ENCODE results near the gene SPDEF. TPM values are rescaled to one million over a fixed set of nuclear protein-coding genes. Genes with fewer than 3 reads are reported as not detected.

The SPDEF gene
- total and polyA plus RNA-seq, 4 donors = 0.17 to 0.36 (median 0.21) TPM

DNA sequence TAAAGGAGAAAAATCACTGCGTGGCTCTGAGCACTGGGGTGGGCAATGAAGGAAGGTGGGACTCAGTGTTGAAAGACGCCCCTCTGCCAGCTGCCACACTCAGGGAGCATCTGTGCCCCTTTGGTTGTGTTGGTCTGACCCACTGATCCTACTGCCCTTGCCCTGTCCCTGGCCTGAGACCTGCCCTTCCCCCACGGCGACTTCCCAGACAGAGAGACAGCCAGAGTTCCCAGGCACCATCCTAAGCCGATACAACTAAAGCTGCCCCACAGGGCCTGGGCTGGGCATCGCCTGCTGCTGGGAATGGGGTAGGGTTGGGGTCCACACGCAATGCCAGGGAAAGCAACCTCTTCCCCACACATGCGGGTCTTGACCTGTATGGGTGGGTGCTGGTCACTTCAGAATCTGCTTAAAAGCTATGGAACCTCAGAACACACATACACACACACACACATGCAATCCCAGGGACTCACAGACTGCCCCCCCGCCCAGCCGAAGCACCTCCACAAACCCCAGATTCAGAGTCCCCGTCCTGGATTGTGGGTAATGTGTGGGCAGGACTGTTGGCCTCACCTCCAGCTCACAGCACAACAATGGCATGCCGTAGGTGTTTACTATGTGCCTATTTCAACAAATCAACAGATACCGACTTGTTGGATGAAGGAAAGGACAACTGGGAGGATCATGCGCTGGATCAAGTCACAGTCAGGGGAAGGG is 10.9 kb upstream of the SPDEF start:
- Histone ChIP-seq H3K4me1 (ENCODE audit: control insufficient read depth, insufficient read depth, low read length) (no peaks in the 10 kb centered on the region), H3K4me3 (ENCODE audit: low read depth, low read length) (no peak overlapping the region), H3K36me3 (ENCODE audit: control insufficient read depth, insufficient read depth, low read length) (no peaks in the 10 kb centered on the region), H3K27me3 (ENCODE audit: control insufficient read depth, insufficient read depth, low read length) (no peaks in the 10 kb centered on the region), H3K27ac (ENCODE audit: low read depth, low read length) (no peak overlapping the region), H3K9me3 (ENCODE audit: control insufficient read depth, insufficient read depth, low read length) (no peaks in the 10 kb centered on the region)
- WGBS (ENCODE audit: insufficient coverage) = 82% methylated on average over 3 of the region's 14 CpGs
- no peak for DNase-seq (ENCODE audit: low read depth in 4 of 6, low spot score in 6 of 6)

DNA sequence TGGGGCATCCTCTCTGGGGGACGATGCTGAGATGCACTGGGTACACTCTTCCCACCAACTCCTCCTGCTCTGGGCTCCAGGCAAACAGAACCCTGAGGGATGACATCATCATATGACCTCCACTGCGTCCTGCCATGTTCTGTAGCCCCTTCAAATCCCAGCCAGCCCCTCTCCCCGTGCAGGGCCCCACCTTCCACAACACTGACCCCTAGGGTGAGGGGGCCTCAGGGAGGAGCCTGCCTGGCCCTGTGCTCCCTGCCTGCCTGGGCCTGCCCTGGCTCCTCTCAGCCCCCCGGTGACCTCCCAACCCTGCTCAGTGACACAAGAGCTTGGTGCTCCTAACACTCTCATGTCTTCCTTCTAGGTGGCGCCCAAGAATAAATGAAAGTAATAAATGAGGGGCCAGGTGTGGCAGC is 9.6 kb upstream of the SPDEF start:
- no peak for DNase-seq (ENCODE audit: low read depth in 4 of 6, low spot score in 6 of 6)
- Histone ChIP-seq H3K27ac (ENCODE audit: low read depth, low read length) (no peak overlapping the region), H3K9me3 (ENCODE audit: control insufficient read depth, insufficient read depth, low read length) (no peaks in the 10 kb centered on the region), H3K4me1 (ENCODE audit: control insufficient read depth, insufficient read depth, low read length) (peaks cover 3% of the 10 kb centered on the region), H3K36me3 (ENCODE audit: control insufficient read depth, insufficient read depth, low read length) (no peaks in the 10 kb centered on the region), H3K4me3 (ENCODE audit: low read depth, low read length) (no peak overlapping the region), H3K27me3 (ENCODE audit: control insufficient read depth, insufficient read depth, low read length) (no peaks in the 10 kb centered on the region)
- 11% methylated on average over 3 of the region's 5 CpGs for WGBS (ENCODE audit: insufficient coverage)

DNA sequence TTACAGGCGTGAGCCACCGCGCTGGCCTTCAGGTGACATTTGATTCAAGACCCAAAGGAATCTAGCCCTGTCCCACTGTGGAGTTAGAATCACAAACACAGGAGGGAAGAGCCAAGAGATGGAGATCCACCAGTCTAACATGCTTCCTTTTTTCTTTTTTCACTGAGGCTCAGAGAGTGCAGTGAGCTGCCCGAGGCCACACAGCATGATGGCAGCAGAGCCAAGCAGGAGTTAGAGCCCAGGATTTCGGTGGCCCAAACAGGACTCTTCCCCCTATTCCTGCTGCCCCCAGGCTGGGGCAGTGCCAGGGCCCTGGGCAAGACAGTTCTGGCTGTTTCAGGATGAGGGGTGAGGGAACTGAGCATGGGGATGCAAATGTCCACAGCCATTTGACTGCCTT is 8.1 kb upstream of the SPDEF start:
- Histone ChIP-seq H3K27me3 (ENCODE audit: control insufficient read depth, insufficient read depth, low read length) (no peaks in the 10 kb centered on the region), H3K9me3 (ENCODE audit: control insufficient read depth, insufficient read depth, low read length) (no peaks in the 10 kb centered on the region), H3K4me1 (ENCODE audit: control insufficient read depth, insufficient read depth, low read length) (peaks cover 8% of the 10 kb centered on the region), H3K27ac (ENCODE audit: low read depth, low read length) (no peak overlapping the region), H3K4me3 (ENCODE audit: low read depth, low read length) (no peak overlapping the region), H3K36me3 (ENCODE audit: control insufficient read depth, insufficient read depth, low read length) (no peaks in the 10 kb centered on the region)
- no peak for DNase-seq (ENCODE audit: low read depth in 4 of 6, low spot score in 6 of 6)
- 89% methylated on average over 4 of the region's 5 CpGs for whole genome bisulfite sequencing (ENCODE audit: insufficient coverage)

DNA sequence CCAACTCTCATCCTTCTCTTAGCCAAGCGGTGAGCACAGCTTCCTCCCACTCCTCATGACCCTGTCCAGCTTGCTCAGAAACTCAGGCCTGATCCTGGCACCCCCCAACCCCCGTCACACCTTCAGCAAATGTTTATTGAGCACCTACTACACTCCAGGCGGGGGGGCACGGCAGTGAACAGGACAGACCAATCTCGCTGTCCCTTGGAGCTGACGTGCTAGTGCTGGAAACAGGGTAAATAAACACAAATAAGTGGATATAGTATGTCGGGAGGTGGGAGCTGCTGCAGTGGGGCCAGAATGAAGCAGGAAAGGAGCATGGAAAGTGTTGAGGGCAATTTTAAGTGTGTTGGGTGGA is 7.4 kb upstream of the SPDEF start:
- no peak overlapping the region for H3K4me3 ChIP-seq (ENCODE audit: low read depth, low read length)
- WGBS (ENCODE audit: insufficient coverage) = 69% methylated on average over 7 of the region's 7 CpGs
- H3K27me3 ChIP-seq (ENCODE audit: control insufficient read depth, insufficient read depth, low read length) = no peaks in the 10 kb centered on the region
- no peak overlapping the region for H3K27ac ChIP-seq (ENCODE audit: low read depth, low read length)
- no peak for DNase-seq (ENCODE audit: low read depth in 4 of 6, low spot score in 6 of 6)
- H3K4me1 ChIP-seq (ENCODE audit: control insufficient read depth, insufficient read depth, low read length) = peaks cover 8% of the 10 kb centered on the region
- peaks cover 1% of the 10 kb centered on the region for H3K9me3 ChIP-seq (ENCODE audit: control insufficient read depth, insufficient read depth, low read length)
- no peaks in the 10 kb centered on the region for H3K36me3 ChIP-seq (ENCODE audit: control insufficient read depth, insufficient read depth, low read length)

DNA sequence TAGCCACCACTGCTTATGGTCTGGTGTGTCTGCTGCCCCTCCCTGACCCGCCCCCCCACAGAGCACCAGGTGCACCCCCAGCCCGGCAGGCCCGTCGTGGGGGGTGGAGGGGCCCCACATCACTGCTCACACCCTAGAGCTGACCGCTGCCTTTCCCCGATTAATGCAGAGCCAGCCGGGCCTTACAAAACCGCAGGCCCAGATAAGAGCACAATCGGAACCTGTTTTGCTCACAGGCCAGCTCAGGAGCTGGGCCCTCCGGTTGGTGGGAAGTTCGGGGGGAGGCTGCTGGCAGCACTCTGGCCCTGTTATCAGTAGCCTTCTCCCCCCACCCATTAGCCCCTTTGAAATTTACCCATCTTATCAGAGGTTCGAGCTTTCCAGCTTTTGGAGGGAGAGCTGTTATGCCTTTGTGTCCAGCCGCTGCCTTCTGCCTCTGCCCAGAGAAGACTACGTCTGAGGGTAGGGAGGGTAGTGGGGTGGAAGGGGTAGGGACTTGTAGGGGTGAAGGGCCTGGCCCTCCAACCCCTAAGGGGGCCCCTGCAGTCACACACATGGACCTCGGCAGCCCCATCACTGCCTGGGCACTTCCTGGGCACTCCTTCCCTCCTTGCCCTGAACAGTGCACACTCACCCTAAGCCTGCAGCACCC is 6.9 kb upstream of the SPDEF start:
- Histone ChIP-seq H3K9me3 (ENCODE audit: control insufficient read depth, insufficient read depth, low read length) (peaks cover 5% of the 10 kb centered on the region), H3K36me3 (ENCODE audit: control insufficient read depth, insufficient read depth, low read length) (no peaks in the 10 kb centered on the region), H3K27ac (ENCODE audit: low read depth, low read length) (no peak overlapping the region), H3K4me1 (ENCODE audit: control insufficient read depth, insufficient read depth, low read length) (peaks cover 8% of the 10 kb centered on the region), H3K4me3 (ENCODE audit: low read depth, low read length) (no peak overlapping the region), H3K27me3 (ENCODE audit: control insufficient read depth, insufficient read depth, low read length) (no peaks in the 10 kb centered on the region)
- 73% methylated on average over 10 of the region's 15 CpGs for WGBS (ENCODE audit: insufficient coverage)
- DNase-seq (ENCODE audit: low read depth in 4 of 6, low spot score in 6 of 6) = no peak

DNA sequence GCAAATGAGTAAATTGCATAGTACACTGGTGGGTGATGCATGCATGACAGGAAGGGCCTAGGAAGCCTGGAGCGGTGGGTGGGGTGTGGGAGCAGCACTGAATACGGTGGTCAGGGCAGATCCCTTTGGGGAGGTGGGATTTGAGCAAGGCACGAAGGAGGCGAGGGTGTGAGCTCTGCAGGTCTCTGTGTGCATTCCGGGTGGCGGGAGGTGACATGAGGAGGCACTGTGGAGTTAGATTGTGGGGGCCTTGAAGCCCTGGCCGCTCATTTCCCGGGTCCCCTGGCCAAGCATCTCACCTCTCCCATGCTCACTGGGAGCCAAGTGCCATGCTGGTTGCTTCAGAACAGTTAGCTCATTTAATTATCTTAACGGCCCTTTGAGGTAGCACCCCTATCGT is 6.2 kb upstream of the SPDEF start:
- Histone ChIP-seq H3K36me3 (ENCODE audit: control insufficient read depth, insufficient read depth, low read length) (no peaks in the 10 kb centered on the region), H3K27ac (ENCODE audit: low read depth, low read length) (no peak overlapping the region), H3K9me3 (ENCODE audit: control insufficient read depth, insufficient read depth, low read length) (peaks cover 5% of the 10 kb centered on the region), H3K4me3 (ENCODE audit: low read depth, low read length) (no peak overlapping the region), H3K4me1 (ENCODE audit: control insufficient read depth, insufficient read depth, low read length) (peaks cover 8% of the 10 kb centered on the region), H3K27me3 (ENCODE audit: control insufficient read depth, insufficient read depth, low read length) (no peaks in the 10 kb centered on the region)
- DNase-seq (ENCODE audit: low read depth in 4 of 6, low spot score in 6 of 6) = no peak
- WGBS (ENCODE audit: insufficient coverage) = 98% methylated on average over 8 of the region's 10 CpGs

DNA sequence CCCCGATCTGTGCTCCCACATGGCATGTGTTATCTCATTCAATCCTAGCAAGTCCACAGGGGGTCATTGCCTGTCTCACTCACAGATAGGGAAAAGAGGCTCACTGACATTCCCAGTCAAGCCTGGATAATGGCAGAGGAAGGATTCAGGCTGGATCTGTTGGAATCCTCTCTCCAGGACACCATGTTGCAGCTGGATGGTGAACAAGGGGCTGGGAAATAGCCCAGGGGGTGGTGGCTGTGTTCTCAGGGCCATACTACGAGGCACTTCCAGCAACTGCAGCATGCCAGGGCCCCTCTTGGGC is 5.0 kb upstream of the SPDEF start:
- no peak for DNase-seq (ENCODE audit: low read depth in 4 of 6, low spot score in 6 of 6)
- Histone ChIP-seq H3K4me1 (ENCODE audit: control insufficient read depth, insufficient read depth, low read length) (peaks cover 8% of the 10 kb centered on the region), H3K27me3 (ENCODE audit: control insufficient read depth, insufficient read depth, low read length) (no peaks in the 10 kb centered on the region), H3K9me3 (ENCODE audit: control insufficient read depth, insufficient read depth, low read length) (peaks cover 5% of the 10 kb centered on the region), H3K27ac (ENCODE audit: low read depth, low read length) (no peak overlapping the region), H3K36me3 (ENCODE audit: control insufficient read depth, insufficient read depth, low read length) (no peaks in the 10 kb centered on the region), H3K4me3 (ENCODE audit: low read depth, low read length) (no peak overlapping the region)
- WGBS (ENCODE audit: insufficient coverage) = 90% methylated on average over 2 of the region's 2 CpGs

DNA sequence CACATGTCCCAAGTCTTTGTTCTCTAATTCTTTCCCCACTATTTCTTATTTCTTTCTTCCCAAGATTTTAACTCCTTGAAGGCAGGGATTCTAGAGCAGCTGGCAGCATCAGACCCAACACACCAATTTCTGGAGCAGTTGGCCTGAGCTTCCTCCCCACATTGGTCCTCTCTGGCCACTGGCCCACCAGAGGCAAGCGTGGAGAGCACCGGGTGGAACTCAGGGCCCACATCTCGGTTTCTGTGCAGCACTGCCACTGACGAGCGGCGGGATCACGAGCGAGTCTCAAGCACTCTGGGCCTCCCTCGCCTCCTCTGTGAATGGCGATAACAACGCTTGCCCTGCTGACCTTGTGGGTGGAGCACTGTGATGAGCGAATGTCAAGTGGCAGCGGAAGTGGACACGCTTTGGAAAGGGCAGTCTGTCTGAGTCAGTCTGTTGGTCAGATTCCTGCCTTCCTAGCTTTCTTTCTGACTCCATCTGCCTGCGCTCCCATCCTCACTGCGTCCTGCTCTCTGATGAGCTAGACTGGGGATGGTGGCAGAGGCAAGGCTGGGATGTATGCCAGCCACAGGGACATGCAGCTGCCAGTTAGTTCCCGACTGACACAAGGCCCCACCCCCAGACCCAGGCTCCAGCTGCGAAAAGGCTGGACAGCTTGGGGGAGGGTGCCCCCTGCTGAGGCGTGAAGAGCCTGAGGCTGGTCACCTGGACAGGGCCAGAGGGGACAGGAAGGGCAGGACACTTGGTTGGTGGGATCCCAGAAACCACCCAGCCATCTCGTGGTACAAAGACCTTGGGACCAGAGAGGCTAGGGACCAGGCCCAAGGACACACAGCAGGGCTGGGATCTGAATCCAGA is 4.5 kb upstream of the SPDEF start:
- WGBS (ENCODE audit: insufficient coverage) = 37% methylated on average over 16 of the region's 20 CpGs
- peak in 2 of 6 donors; percentile 30 to 43 for DNase-seq (ENCODE audit: low read depth in 4 of 6, low spot score in 6 of 6)
- Histone ChIP-seq H3K36me3 (ENCODE audit: control insufficient read depth, insufficient read depth, low read length) (no peaks in the 10 kb centered on the region), H3K4me1 (ENCODE audit: control insufficient read depth, insufficient read depth, low read length) (peaks cover 9% of the 10 kb centered on the region), H3K9me3 (ENCODE audit: control insufficient read depth, insufficient read depth, low read length) (peaks cover 5% of the 10 kb centered on the region), H3K4me3 (ENCODE audit: low read depth, low read length) (no peak overlapping the region), H3K27me3 (ENCODE audit: control insufficient read depth, insufficient read depth, low read length) (no peaks in the 10 kb centered on the region), H3K27ac (ENCODE audit: low read depth, low read length) (no peak overlapping the region)

DNA sequence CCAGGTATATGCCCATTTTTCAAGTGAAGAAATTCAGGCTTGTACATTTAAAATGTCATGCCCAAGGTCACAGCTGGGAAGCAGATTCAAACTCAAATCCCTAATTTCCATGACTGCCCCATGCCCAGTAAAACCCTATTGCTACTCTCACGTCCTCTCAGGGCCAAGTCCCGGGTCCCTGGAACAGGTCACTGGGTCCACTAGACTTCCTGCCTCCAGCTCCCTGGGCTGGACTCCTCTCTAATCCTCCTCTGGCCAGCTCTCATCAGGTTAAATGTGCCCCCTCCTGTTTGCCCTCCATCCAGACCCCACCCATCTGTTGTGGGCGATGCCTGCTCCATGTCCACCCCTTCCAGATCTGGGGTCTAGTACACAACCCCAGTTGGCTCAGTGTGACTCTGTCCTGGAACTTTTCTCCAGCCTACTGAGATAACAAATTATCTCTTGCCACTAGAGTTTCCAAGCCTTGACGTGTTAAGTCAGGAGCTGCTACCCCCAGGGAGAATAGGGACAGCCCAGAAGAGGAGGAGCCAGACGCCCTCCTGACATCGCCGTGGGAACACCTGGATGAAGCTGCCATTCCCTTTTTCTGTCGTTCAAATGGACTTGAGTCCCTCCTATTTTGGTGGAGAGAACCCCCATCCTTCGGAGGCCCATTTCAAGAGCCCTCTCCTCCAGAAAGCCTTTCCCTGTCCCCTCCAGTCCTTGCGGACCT is 3.7 kb upstream of the SPDEF start:
- H3K9me3 ChIP-seq (ENCODE audit: control insufficient read depth, insufficient read depth, low read length) = peaks cover 5% of the 10 kb centered on the region
- no peak overlapping the region for H3K4me3 ChIP-seq (ENCODE audit: low read depth, low read length)
- peaks cover 13% of the 10 kb centered on the region for H3K4me1 ChIP-seq (ENCODE audit: control insufficient read depth, insufficient read depth, low read length)
- H3K27me3 ChIP-seq (ENCODE audit: control insufficient read depth, insufficient read depth, low read length) = no peaks in the 10 kb centered on the region
- no peak overlapping the region for H3K27ac ChIP-seq (ENCODE audit: low read depth, low read length)
- no peaks in the 10 kb centered on the region for H3K36me3 ChIP-seq (ENCODE audit: control insufficient read depth, insufficient read depth, low read length)
- 72% methylated on average over 10 of the region's 10 CpGs for WGBS (ENCODE audit: insufficient coverage)
- DNase-seq (ENCODE audit: low read depth in 4 of 6, low spot score in 6 of 6) = no peak

Measured in spinal cord (tissue), 10 donors.